AG09309 (cell line): ENCODE results near the gene PTPN11.

Experiments used
- DNase-seq: peaks from one replicate; pipeline ENCODE4 v3.0.0-alpha.2; 2010; ENCODE audit warnings: low read depth
- H3K4me3 ChIP-seq: 2 replicates; pipeline ENCODE4 v1.5.1; 2011; ENCODE audit warnings: mild to moderate bottlenecking, low read depth, low read length, moderate library complexity; ENCODE audit not compliant: control insufficient read depth
- TF ChIP-seq, protein P1 (sequence below): IDR thresholded peaks from 2 replicates; pipeline ENCODE4 v1.5.1; 2011; ENCODE audit warnings: mild to moderate bottlenecking, low read depth, low read length, inconsistent platforms; ENCODE audit not compliant: insufficient read depth, control insufficient read depth; ENCODE audit errors: missing control alignments

PTPN11 gene

DNA sequence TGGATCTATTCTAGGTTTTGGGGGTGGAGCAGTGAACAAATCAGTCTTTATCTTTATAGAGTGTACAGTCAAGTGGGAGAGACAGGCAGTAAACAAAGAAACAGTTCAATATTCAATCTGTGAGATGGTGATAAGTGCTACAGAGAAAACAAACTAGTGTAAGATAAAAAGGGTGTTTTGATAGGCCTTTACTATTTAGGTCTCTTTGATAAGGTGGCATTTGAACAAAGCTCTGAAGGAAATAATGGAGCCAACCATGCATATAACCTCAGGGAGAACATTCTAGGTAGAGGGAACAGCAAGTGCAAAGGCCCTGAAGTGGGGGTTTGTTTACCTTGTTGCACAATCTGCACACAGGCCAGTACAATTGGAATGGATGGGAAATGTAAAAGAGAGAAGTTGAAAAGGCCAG, 47.3 kb downstream of the PTPN11 start:
- no peak for DNase-seq
- TF ChIP-seq, protein P1, sequence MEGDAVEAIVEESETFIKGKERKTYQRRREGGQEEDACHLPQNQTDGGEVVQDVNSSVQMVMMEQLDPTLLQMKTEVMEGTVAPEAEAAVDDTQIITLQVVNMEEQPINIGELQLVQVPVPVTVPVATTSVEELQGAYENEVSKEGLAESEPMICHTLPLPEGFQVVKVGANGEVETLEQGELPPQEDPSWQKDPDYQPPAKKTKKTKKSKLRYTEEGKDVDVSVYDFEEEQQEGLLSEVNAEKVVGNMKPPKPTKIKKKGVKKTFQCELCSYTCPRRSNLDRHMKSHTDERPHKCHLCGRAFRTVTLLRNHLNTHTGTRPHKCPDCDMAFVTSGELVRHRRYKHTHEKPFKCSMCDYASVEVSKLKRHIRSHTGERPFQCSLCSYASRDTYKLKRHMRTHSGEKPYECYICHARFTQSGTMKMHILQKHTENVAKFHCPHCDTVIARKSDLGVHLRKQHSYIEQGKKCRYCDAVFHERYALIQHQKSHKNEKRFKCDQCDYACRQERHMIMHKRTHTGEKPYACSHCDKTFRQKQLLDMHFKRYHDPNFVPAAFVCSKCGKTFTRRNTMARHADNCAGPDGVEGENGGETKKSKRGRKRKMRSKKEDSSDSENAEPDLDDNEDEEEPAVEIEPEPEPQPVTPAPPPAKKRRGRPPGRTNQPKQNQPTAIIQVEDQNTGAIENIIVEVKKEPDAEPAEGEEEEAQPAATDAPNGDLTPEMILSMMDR: no peak

DNA sequence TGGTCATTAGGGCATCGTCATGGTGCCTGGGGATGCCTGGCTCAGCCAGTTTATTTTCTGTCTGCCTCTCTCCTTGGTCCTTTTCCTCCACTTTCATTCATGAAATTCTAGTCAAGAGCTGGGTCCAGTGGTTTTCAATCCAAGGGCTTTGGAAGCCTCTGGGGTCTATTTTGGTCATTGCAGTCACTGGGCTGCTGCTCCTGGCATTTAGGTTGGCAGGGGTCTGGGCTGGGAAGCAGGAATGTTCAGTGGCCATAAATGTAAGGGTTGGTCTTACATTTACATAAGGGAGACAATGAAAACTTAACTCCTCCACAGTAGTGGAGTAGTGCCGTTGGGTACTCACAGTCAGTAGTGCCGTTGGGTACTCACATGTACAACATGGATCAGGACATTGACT, 48.1 kb downstream of the PTPN11 start:
- no peak for DNase-seq
- TF ChIP-seq, protein P1: no peak
- H3K4me3 ChIP-seq: no peak overlapping the region

More for the DNA sequence above, 47.3 kb downstream of the PTPN11 start:
- H3K4me3 ChIP-seq: no peak overlapping the region

- no peak for DNase-seq
- TF ChIP-seq, protein P1: no peak
- no peak overlapping the region for H3K4me3 ChIP-seq
These were observed 49.3 kb downstream of the PTPN11 start for GRCh38 chr12:112468046-112468445.

DNA sequence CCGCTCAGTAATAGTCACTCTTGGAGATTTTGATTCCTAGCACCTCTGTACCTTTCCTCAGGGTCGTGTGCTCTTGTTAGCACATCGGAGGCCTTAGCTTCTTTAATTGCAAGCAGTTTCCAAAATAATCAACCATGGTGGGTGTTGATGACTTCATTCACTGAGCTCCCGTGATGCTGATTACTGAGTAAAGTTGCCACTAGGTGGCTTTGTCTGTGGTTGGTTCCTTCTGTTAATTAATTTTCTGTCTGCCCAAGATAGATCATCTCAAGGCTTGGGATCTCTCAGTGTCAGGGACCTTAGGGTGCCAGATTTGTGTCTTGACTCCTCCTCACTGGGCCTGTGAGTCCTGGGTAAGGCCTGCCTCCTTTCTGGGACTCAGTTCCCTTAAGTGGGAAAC, 54.3 kb downstream of the PTPN11 start:
- no peak overlapping the region for H3K4me3 ChIP-seq
- TF ChIP-seq, protein P1: peak; percentile 15

DNA sequence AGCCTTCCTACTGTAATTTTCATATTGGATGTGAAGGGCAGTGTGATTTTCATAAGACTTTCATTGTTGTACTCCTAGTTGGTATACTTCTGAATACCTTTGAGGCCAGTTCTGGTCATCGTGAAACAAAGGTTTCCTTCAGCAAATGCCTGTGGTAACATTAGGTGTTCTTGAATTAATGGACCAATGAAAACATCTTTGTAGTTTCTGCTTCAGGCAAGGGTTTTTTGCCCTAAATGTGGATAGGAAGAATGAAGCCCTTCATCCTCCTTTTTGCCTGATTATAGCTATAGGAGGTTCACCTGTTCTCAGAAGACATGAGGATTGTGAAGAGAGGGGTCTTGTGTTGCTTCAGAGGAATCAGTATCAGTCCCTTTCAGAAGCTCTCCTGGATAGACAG, 60.7 kb downstream of the PTPN11 start:
- H3K4me3 ChIP-seq: no peak overlapping the region
- no peak for DNase-seq
- TF ChIP-seq, protein P1: no peak

More for the DNA sequence above, 54.3 kb downstream of the PTPN11 start:
- DNase-seq: no peak

GRCh38 chr12:112480931-112481330, 62.2 kb downstream of the PTPN11 start:
- no peak overlapping the region for H3K4me3 ChIP-seq
- TF ChIP-seq, protein P1: no peak
- no peak for DNase-seq

GRCh38 chr12:112482733-112483132, 64.0 kb downstream of the PTPN11 start:
- H3K4me3 ChIP-seq: no peak overlapping the region
- TF ChIP-seq, protein P1: no peak
- no peak for DNase-seq
